ENCODE data around the gene ERVW-1. TPM values are rescaled to one million over a fixed set of nuclear protein-coding genes. Genes with fewer than 3 reads are reported as not detected.
"Not testable (repeated sequence)": the region's sequence is repeated elsewhere in the genome, so short reads cannot be mapped to it uniquely, and the experiment has no call there.

ERVW-1 gene, protein sequence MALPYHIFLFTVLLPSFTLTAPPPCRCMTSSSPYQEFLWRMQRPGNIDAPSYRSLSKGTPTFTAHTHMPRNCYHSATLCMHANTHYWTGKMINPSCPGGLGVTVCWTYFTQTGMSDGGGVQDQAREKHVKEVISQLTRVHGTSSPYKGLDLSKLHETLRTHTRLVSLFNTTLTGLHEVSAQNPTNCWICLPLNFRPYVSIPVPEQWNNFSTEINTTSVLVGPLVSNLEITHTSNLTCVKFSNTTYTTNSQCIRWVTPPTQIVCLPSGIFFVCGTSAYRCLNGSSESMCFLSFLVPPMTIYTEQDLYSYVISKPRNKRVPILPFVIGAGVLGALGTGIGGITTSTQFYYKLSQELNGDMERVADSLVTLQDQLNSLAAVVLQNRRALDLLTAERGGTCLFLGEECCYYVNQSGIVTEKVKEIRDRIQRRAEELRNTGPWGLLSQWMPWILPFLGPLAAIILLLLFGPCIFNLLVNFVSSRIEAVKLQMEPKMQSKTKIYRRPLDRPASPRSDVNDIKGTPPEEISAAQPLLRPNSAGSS
- polyA plus RNA-seq = not detected

DNA sequence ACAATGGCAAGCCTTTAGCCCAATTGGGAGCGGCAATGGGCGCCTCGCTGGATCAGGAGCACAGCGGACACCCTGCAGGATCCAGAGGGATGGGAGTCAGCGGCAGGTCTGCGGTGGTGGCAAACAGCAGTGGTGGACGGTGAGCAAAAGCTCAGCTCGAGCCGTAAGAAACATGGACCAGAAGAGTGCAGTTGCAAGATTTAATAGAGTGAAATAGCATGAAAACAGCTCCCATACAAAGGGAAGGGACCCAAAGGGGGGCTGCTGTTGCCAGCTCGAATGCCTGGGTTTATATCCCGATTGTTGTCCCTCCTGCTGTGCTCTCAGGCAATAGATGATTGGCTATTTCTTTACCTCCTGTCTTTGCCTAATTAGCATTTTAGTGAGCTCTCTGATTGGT is at the start of gene ERVW-1:
TSS of gene ERVW-1 (minus strand) at position 266 of the 400 bp plus-strand sequence. CDS start 7,565 bp downstream, outside the sequence.
- H3K27ac Mint-ChIP-seq = peak within 1 kb of the TSS in 1 of 6 donors; percentile 13

DNA sequence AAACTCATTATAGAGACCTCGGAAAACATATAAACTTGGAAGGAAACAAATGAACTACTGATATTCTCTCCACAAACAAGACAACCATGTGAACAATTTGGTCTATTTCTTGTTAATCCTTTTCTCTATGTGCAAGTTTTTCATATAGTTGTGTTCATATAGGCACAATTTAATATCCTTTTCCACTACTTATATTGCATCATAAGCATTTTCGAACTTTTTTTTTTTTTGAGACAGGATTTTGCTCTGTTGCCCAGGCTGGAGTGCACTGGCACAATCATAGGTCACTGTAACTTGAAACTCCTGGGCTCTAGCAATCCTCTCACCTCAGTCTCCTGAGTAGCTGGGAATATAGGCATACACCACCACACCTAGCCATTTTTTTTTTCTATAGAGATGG is 45.4 kb upstream of the ERVW-1 start:
- Mint-ChIP-seq H3K4me1 (peaks cover 12 to 25% of the 10 kb centered on the region in 2 donors), H3K36me3 (peaks cover 0 to 3% (median 0%) of the 10 kb centered on the region in 3 donors), H3K9me3 (no peaks in the 10 kb centered on the region), H3K27ac (no peak overlapping the region), H3K27me3 (ENCODE audit: low read depth in 3 of 3) (peaks cover 0 to 3% (median 3%) of the 10 kb centered on the region in 3 donors), H3K4me3 (no peak overlapping the region)
- no peak for DNase-seq

More for the DNA sequence above, at the start of gene ERVW-1:
- not testable (repeated sequence) for H3K27me3 Mint-ChIP-seq (ENCODE audit: low read depth in 3 of 3); DNase-seq; H3K9me3 Mint-ChIP-seq; H3K36me3 Mint-ChIP-seq; H3K4me3 Mint-ChIP-seq; H3K4me1 Mint-ChIP-seq

DNA sequence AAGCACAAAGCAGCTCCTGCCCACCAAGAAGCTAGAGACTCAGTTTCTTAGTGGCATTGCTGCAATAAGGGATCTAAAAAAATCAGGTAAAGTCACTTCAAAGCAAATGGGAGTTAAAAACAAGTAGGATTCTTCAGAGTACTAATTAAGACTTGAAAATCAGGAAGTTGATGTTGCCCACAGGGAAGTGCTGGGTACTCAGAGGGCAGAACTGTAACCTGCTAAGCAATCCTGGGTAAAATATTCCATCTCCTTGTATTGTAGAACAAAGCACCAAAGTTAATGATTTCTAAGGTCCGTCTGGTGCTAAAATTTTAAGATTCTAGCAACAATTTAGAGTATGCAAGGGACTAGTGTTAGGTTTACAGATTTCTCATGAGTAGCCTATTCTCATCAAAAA is 42.3 kb upstream of the ERVW-1 start:
- no peaks in the 10 kb centered on the region for H3K27me3 Mint-ChIP-seq (ENCODE audit: low read depth in 3 of 3)
- no peaks in the 10 kb centered on the region for H3K4me1 Mint-ChIP-seq
- no peak for DNase-seq

DNA sequence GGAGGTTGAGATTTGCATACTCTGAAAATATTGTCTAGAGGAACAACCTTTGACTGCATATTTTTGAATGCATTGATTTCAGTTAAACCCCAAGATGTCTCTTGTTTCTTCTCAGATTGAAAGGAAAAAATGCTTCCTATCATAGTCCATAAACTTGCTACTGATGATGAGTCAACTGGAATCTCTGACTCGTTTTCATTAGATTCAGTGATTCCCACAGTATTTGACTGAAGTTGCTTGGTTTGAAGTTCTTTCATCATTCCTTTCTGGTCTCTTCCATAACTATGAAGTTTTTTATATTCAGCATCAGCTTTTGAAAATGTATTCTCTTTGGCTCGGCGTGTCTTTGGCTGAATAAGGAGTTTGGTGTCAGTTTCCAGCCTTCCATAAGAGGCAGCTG is 39.9 kb upstream of the ERVW-1 start:
- H3K36me3 Mint-ChIP-seq = peaks cover 15 to 25% (median 17%) of the 10 kb centered on the region in 3 donors
- no peak overlapping the region for H3K27ac Mint-ChIP-seq
- H3K9me3 Mint-ChIP-seq = no peaks in the 10 kb centered on the region
- no peaks in the 10 kb centered on the region for H3K4me1 Mint-ChIP-seq
- no peak for DNase-seq
- no peaks in the 10 kb centered on the region for H3K27me3 Mint-ChIP-seq (ENCODE audit: low read depth in 3 of 3)
- H3K4me3 Mint-ChIP-seq = no peak overlapping the region

More for the DNA sequence above, 42.3 kb upstream of the ERVW-1 start:
- Mint-ChIP-seq H3K27ac (no peak overlapping the region), H3K4me3 (no peak overlapping the region), H3K36me3 (peaks cover 9 to 16% (median 12%) of the 10 kb centered on the region in 3 donors), H3K9me3 (no peaks in the 10 kb centered on the region)

DNA sequence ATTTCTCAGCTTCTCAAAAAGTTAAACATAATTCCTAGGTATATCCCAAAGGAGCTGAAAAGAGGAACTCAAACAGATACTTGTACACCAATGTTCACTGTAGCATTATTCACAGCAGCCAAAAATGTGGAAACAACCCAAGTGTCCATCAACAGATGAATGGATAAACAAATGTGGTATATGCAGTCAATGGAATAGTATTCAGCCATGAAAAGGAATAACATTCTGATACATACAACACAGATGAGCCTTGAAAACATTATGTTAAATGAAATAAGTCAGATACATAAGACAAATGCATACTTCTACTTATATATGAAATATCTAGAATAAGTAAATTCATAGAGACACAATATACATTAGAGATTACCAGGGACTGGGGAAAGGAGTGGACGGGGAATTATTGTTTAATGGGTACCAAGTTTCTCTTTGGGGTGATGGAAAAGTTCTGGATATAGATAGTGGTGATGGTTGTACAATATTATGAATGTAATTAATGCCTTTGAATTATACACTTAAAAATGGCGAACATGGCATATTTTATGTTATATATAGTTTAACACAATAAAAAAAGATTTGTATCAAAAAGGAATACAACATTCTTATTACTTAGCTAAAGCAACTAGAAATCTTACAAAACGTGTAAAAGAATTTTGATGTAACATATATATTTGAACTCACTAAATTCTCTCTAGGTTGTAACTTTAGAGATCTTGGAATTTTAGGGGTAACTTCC is 35.6 kb upstream of the ERVW-1 start:
- DNase-seq = no peak
- H3K27ac Mint-ChIP-seq = no peak overlapping the region
- no peaks in the 10 kb centered on the region for H3K27me3 Mint-ChIP-seq (ENCODE audit: low read depth in 3 of 3)
- H3K9me3 Mint-ChIP-seq = no peaks in the 10 kb centered on the region
- H3K4me1 Mint-ChIP-seq = no peaks in the 10 kb centered on the region
- no peak overlapping the region for H3K4me3 Mint-ChIP-seq
- H3K36me3 Mint-ChIP-seq = peaks cover 22 to 36% (median 24%) of the 10 kb centered on the region in 3 donors

DNA sequence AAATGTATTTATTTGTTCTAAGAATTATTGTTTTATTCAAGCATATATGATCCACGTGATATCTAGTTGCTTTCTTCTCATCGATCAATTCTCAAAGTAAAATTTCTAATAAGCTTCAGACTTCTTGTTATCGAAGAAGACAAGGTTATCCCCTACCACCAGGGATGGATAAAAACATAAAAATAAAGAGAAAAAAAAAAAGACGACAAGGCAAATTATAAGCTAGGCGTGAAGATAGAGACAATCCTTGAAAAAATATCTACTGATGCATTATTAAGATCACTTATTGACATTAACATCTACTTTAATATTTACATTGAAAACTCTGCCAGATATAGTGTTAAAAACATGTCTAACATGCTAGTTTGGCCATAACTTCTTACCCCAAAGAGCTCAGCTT is 31.2 kb upstream of the ERVW-1 start:
- Mint-ChIP-seq H3K36me3 (peaks cover 18 to 35% (median 28%) of the 10 kb centered on the region in 3 donors), H3K9me3 (no peaks in the 10 kb centered on the region), H3K27ac (no peak overlapping the region), H3K4me3 (no peak overlapping the region), H3K27me3 (ENCODE audit: low read depth in 3 of 3) (no peaks in the 10 kb centered on the region), H3K4me1 (no peaks in the 10 kb centered on the region)
- no peak for DNase-seq

DNA sequence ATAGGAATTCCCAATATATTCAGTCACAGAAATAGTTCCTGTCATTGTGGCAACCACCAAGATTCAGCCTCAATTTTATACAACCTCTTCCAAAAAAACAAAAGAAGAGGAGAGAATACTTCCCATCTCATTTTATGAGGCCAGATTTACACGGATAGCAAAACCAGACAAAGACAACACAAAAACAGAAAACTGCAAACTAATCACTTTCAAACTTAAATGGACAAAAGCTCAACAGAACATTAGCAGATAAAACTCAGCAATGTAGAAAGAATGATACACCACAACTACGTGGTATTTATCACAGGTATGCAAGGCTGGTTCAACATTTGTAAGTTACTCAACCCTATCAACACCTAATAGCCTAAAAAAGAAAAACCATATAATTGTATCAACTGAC is 28.6 kb upstream of the ERVW-1 start:
- H3K36me3 Mint-ChIP-seq = peaks cover 17 to 37% (median 18%) of the 10 kb centered on the region in 3 donors
- no peak overlapping the region for H3K27ac Mint-ChIP-seq
- no peak for DNase-seq

DNA sequence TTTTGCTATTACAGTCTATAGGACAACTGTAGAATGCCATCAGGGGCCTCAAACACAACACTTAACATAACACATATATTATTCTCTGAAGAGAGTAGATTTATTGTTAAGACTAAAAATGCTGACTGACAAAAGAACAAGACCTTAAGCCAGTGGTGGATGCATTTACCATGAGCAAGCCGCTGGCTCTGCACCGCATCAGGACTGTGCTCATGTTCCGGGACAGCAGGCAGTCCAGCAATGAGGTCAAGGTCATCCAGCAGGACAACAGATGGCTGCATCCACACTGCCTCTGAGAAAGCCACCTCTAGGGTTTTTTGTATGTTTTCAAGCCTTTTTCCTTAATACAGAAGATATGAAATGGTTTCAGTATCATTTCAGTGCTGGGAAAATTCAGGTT is 26.8 kb upstream of the ERVW-1 start:
- Mint-ChIP-seq H3K9me3 (no peaks in the 10 kb centered on the region), H3K27me3 (ENCODE audit: low read depth in 3 of 3) (no peaks in the 10 kb centered on the region), H3K4me3 (no peak overlapping the region), H3K36me3 (peaks cover 26 to 50% (median 29%) of the 10 kb centered on the region in 3 donors), H3K4me1 (no peaks in the 10 kb centered on the region), H3K27ac (no peak overlapping the region)
- no peak for DNase-seq

More for the DNA sequence above, 28.6 kb upstream of the ERVW-1 start:
- no peaks in the 10 kb centered on the region for H3K4me1 Mint-ChIP-seq
- H3K9me3 Mint-ChIP-seq = no peaks in the 10 kb centered on the region
- no peaks in the 10 kb centered on the region for H3K27me3 Mint-ChIP-seq (ENCODE audit: low read depth in 3 of 3)
- H3K4me3 Mint-ChIP-seq = no peak overlapping the region

DNA sequence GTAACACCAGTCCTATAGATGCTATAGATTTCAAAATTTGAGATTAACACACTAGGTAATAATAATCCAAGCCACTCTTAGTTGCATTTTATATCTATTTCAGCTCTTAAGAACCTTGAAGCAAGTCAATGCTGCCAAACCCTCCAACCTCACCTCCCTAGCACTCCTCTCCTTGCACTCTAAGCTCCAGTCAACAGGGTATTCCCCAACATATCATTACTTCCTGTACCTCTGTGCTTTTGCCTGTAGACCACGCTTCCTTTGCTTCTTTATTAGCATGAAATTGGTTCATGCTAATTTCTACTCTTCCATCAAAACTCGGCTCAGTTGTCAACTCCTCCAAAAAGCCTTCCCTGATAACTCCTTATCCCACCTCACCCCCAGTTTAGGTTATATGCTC is 26.0 kb upstream of the ERVW-1 start:
- Mint-ChIP-seq H3K4me1 (no peaks in the 10 kb centered on the region), H3K27me3 (ENCODE audit: low read depth in 3 of 3) (no peaks in the 10 kb centered on the region), H3K27ac (no peak overlapping the region), H3K36me3 (peaks cover 22 to 50% (median 30%) of the 10 kb centered on the region in 3 donors), H3K9me3 (no peaks in the 10 kb centered on the region), H3K4me3 (no peak overlapping the region)
- DNase-seq = no peak

DNA sequence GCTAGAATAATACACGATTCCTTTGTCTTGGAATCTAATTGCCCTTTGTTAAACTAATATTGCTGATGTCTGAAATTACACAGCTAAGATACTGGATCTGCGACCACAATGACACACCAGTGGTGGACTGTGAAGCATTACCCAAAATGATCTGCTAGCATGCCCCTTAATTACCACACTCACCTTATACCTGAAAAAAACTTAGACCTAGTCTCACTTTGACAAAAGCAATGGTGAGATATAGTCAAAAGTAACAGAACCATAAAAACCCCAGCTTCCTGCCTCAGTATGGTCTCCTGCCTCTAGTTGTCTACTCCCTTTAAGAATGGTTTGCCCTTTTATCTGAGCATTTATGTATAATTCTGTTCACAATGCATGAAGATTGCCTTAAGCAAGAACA is 20.8 kb upstream of the ERVW-1 start:
- Mint-ChIP-seq H3K4me3 (no peak overlapping the region), H3K27me3 (ENCODE audit: low read depth in 3 of 3) (no peaks in the 10 kb centered on the region), H3K4me1 (no peaks in the 10 kb centered on the region), H3K27ac (no peak overlapping the region), H3K9me3 (no peaks in the 10 kb centered on the region), H3K36me3 (peaks cover 20 to 46% (median 36%) of the 10 kb centered on the region in 3 donors)
- DNase-seq = no peak

DNA sequence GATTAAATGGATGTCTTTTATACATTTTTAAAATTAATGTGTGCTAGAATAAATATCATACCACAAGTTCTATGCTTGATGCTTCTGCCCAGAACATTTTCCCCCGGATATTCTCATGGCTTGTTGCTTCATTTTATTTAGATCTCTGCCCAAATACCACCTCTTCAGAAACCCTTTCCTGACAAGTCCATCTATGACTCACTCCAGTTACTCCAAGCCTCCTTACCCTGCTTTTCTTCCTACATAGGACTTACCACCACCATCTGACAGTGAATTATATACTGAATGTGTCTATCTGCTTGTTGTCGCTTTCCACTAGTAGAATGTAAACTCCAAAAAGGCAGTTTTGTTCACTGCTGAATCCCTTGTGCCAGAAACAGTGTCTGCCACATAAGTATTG is 19.1 kb upstream of the ERVW-1 start:
- Mint-ChIP-seq H3K27me3 (ENCODE audit: low read depth in 3 of 3) (no peaks in the 10 kb centered on the region), H3K4me1 (no peaks in the 10 kb centered on the region), H3K4me3 (no peak overlapping the region), H3K9me3 (no peaks in the 10 kb centered on the region), H3K36me3 (peaks cover 24 to 48% (median 36%) of the 10 kb centered on the region in 3 donors), H3K27ac (no peak overlapping the region)
- no peak for DNase-seq

DNA sequence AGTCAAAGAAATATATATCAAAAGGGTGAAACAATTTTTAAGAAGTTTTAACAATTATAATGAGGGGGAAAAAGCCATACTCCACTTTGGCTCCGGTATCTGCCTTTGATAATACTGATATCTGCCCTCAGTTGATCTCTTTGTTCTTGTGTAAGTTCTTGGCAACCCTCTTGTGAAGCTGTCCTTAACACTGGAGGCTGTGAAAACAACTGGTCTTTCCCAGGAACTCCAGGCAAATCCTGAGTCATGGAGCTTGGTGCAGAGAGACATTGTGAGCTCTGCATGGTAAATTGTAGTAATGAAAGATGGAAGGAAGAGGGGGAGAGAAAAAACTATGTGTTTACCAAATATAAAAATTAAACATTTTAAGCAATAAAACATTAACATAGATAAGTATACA is 11.9 kb upstream of the ERVW-1 start:
- Mint-ChIP-seq H3K4me3 (no peak overlapping the region), H3K27me3 (ENCODE audit: low read depth in 3 of 3) (no peaks in the 10 kb centered on the region), H3K36me3 (peaks cover 15 to 42% (median 24%) of the 10 kb centered on the region in 3 donors), H3K4me1 (no peaks in the 10 kb centered on the region), H3K27ac (no peak overlapping the region), H3K9me3 (no peaks in the 10 kb centered on the region)
- DNase-seq = no peak

DNA sequence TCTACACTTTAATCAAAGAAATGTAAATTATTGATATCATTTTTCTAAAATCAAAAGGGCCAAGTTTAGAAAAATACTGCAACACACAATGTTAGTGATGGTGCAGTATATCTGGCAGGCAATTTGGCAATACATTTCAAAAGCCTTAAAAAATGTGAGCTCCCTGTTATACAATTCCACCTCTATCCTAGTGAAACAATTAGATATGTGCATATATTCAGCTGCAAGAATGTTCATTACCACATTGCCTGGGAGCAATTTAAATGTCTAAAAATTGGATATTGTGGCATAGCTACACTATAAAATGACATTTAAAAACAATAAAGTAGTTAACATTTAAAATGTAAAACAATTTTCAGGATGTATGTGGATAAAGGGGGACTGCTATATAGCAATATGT is 10.1 kb upstream of the ERVW-1 start:
- peaks cover 11 to 33% (median 21%) of the 10 kb centered on the region in 3 donors for H3K36me3 Mint-ChIP-seq
- H3K27me3 Mint-ChIP-seq (ENCODE audit: low read depth in 3 of 3) = no peaks in the 10 kb centered on the region
- no peak for DNase-seq
- no peaks in the 10 kb centered on the region for H3K9me3 Mint-ChIP-seq
- H3K4me3 Mint-ChIP-seq = no peak overlapping the region
- no peak overlapping the region for H3K27ac Mint-ChIP-seq
- no peaks in the 10 kb centered on the region for H3K4me1 Mint-ChIP-seq

DNA sequence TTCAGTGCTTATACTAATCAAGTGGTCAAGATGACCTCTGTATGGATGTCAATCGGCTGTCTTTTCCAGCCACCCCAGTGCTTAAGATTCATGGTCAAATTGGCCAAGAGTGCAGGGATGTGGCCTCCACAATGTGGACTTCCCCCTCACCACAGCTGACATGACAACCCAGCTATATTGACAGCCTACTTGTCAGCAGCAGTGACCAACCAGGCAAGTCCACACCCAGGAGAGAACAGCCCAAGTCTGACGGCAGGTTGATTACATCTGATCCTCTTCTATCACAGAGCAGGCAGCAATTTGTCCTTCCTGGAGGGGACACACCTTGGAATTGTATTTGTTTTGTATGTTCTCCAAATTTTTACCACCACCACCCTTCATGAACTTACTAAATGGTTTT is 8.2 kb upstream of the ERVW-1 start:
- no peaks in the 10 kb centered on the region for H3K9me3 Mint-ChIP-seq
- peak overlapping the region in 1 of 6 donors; percentile 7 for H3K27ac Mint-ChIP-seq
- no peak for DNase-seq
- H3K4me3 Mint-ChIP-seq = no peak overlapping the region
- no peaks in the 10 kb centered on the region for H3K4me1 Mint-ChIP-seq
- peaks cover 11 to 21% (median 14%) of the 10 kb centered on the region in 3 donors for H3K36me3 Mint-ChIP-seq
- no peaks in the 10 kb centered on the region for H3K27me3 Mint-ChIP-seq (ENCODE audit: low read depth in 3 of 3)

All from immature natural killer cell (primary cell).